ENCODE measurements around the gene C6orf15.

DNA sequence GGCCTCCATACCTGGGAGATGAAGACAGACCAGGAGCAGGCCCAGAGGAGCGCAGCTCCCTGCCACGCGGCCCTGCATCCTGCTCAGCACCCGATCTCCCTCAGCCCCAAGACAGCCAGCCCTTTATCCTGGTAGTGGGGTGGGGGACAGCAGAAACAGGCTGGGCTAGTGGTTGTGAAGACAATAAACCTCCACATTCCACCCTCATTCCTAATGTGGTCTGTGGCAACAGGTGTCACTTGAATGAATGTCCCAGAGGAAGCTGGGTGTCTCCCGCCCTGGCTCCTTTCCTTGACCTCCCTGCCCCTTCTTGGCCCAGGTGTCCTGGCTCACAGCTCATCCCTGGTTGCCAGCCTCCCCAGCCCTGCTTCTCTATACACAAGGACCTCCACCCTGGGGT, at the start of gene C6orf15:
- TF ChIP-seq CTCF (IDR thresholded peaks at IDR 0.05), result no peak
- no peak for TF ChIP-seq POLR2AphosphoS5 (IDR thresholded peaks at IDR 0.05)
- no peak for TF ChIP-seq EP300 (IDR thresholded peaks at IDR 0.05; ENCODE audit: low read depth)
- TF ChIP-seq POLR2A (IDR thresholded peaks at IDR 0.05), result no peak
